ENCODE results near the gene LEPROT.

- TF ChIP-seq, protein P1, sequence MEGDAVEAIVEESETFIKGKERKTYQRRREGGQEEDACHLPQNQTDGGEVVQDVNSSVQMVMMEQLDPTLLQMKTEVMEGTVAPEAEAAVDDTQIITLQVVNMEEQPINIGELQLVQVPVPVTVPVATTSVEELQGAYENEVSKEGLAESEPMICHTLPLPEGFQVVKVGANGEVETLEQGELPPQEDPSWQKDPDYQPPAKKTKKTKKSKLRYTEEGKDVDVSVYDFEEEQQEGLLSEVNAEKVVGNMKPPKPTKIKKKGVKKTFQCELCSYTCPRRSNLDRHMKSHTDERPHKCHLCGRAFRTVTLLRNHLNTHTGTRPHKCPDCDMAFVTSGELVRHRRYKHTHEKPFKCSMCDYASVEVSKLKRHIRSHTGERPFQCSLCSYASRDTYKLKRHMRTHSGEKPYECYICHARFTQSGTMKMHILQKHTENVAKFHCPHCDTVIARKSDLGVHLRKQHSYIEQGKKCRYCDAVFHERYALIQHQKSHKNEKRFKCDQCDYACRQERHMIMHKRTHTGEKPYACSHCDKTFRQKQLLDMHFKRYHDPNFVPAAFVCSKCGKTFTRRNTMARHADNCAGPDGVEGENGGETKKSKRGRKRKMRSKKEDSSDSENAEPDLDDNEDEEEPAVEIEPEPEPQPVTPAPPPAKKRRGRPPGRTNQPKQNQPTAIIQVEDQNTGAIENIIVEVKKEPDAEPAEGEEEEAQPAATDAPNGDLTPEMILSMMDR (IDR thresholded peaks at IDR 0.05; ENCODE audit: low read length), result no peak
- no peak for TF ChIP-seq EZH2 (IDR thresholded peaks at IDR 0.05; ENCODE audit: borderline replicate concordance, low read length)
These were observed 17.1 kb downstream of the LEPROT start for GRCh38 chr1:65437616-65438015.
